22Rv1 (cell line): ENCODE results near the gene LYST.
"Not testable (repeated sequence)": the region's sequence is repeated elsewhere in the genome, so short reads cannot be mapped to it uniquely, and the experiment has no call there.

Experiments used
- CTCF ChIP-seq: fragments of 450-650 bp; IDR thresholded peaks from 2 replicates; pipeline ENCODE4 v1.5.1; 2017; ENCODE audit warnings: mild to moderate bottlenecking
- ZFX ChIP-seq: fragments of 450-650 bp; IDR thresholded peaks from 2 replicates; pipeline ENCODE4 v1.6.1; 2017; ENCODE audit warnings: antibody characterized with exemption, borderline replicate concordance

- not testable (repeated sequence) for TF ChIP-seq CTCF, ZFX
Observed at GRCh38 chr1:235754186-235754585, 112.5 kb downstream of the LYST start.
